Measurements from ENCODE around the gene TRPV5.

The TRPV5 gene

DNA sequence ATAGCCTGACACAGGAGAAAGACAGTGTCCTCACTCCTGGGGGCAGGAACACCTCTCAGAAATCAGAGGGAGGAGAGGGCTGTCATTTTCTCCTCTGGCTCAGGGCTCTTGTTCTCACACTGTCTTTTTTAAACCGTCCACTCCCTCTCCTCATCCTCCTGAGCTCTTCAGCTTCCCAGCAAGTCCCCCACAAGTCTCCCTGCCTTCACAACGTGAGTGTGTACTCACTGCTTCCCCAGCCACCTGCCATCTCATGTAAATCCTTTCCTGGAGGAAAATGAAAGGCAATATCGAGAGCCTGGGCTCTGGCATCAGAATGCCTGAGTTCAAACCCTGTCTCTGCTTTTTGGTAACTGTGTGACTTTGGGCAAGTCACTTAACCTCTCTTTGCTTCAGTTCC is 11.5 kb upstream of the TRPV5 start:
- Histone ChIP-seq H2AFZ (ENCODE audit: low read depth, low read length) (no peak overlapping the region), H3K4me3 (ENCODE audit: low read length) (no peak overlapping the region), H3K4me1 (ENCODE audit: low read length) (peaks cover 4% of the 10 kb centered on the region; the same call in 1 of the 2 replicates), H3K4me2 (ENCODE audit: low read length) (no peak overlapping the region), H3K36me3 (replicated peaks; ENCODE audit: low read depth, low read length) (no peaks in the 10 kb centered on the region), H4K20me1 (ENCODE audit: insufficient read depth, low read length) (no peaks in the 10 kb centered on the region), H3K9me3 (ENCODE audit: insufficient read depth, low read length) (no peaks in the 10 kb centered on the region), H3K9ac (ENCODE audit: low read length) (no peak overlapping the region), H3K27ac (ENCODE audit: low read length) (no peak overlapping the region), H3K79me2 (ENCODE audit: low read length) (no peaks in the 10 kb centered on the region), H3K27me3 (ENCODE audit: low read depth, low read length) (peaks cover 18% of the 10 kb centered on the region)
- TF ChIP-seq, protein P1, sequence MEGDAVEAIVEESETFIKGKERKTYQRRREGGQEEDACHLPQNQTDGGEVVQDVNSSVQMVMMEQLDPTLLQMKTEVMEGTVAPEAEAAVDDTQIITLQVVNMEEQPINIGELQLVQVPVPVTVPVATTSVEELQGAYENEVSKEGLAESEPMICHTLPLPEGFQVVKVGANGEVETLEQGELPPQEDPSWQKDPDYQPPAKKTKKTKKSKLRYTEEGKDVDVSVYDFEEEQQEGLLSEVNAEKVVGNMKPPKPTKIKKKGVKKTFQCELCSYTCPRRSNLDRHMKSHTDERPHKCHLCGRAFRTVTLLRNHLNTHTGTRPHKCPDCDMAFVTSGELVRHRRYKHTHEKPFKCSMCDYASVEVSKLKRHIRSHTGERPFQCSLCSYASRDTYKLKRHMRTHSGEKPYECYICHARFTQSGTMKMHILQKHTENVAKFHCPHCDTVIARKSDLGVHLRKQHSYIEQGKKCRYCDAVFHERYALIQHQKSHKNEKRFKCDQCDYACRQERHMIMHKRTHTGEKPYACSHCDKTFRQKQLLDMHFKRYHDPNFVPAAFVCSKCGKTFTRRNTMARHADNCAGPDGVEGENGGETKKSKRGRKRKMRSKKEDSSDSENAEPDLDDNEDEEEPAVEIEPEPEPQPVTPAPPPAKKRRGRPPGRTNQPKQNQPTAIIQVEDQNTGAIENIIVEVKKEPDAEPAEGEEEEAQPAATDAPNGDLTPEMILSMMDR (IDR thresholded peaks at IDR 0.05; ENCODE audit: low read depth, low read length), result no peak
- no peak for TF ChIP-seq EZH2phosphoT487 (IDR thresholded peaks at IDR 0.05; ENCODE audit: low read depth)

DNA sequence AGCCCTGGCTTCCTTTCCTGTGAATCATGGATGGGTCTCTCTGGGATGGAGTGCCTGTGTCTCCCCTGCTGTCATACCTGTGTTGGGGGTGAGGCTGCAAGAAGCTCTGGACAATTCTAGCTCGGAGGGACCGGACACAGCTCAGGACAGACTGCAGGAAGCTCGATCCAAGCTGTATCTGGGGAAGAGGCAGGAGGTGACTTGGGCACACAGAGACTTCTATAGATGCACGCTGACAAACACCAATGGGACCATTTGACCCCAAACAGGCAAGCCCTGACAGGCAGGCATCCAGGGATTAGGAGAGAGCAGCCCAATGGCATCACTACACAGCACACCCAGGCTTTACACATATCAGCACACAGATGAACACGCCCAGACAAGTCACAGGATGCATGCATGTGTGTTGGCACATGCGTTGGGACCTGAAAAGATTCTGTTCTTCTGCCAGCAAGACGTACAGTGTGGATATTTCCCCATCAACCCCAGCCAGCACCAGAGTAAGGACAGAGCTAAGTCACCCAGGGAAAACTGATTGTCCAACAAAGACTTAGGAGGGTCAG is 10.2 kb upstream of the TRPV5 start:
- Histone ChIP-seq H3K36me3 (replicated peaks; ENCODE audit: low read depth, low read length) (no peaks in the 10 kb centered on the region), H3K27me3 (ENCODE audit: low read depth, low read length) (peaks cover 7% of the 10 kb centered on the region), H3K27ac (ENCODE audit: low read length) (no peak overlapping the region), H3K9ac (ENCODE audit: low read length) (no peak overlapping the region), H3K4me3 (ENCODE audit: low read length) (no peak overlapping the region), H4K20me1 (ENCODE audit: insufficient read depth, low read length) (no peaks in the 10 kb centered on the region), H3K4me1 (ENCODE audit: low read length) (peaks cover 4% of the 10 kb centered on the region; the same call in 1 of the 2 replicates), H3K79me2 (ENCODE audit: low read length) (no peaks in the 10 kb centered on the region), H3K4me2 (ENCODE audit: low read length) (no peak overlapping the region), H3K9me3 (ENCODE audit: insufficient read depth, low read length) (no peaks in the 10 kb centered on the region), H2AFZ (ENCODE audit: low read depth, low read length) (no peak overlapping the region)
- TF ChIP-seq, protein P1 (IDR thresholded peaks at IDR 0.05; ENCODE audit: low read depth, low read length), result no peak
- TF ChIP-seq EZH2phosphoT487 (IDR thresholded peaks at IDR 0.05; ENCODE audit: low read depth), result no peak

DNA sequence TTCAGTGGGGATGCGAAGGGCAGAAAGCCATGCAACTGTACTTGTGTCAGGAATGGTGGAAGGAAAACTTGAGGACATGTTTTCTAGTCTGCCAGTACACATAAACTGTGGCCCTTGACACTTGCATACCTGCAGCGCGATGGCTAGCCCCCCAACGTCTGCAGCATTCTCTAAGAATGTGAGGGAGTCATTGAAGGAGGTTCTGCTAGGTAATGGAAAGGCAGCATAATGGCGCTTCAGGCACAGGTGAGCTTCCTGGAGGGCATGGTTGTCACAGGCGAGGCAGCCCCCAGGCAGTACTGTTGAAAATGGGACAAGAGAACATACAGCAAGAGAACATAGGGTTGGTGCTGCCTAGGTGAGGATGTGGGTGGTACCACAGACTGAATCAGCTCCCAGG is 9.2 kb upstream of the TRPV5 start:
- H3K9me3 ChIP-seq (ENCODE audit: insufficient read depth, low read length), result no peaks in the 10 kb centered on the region
- H3K27ac ChIP-seq (ENCODE audit: low read length), result no peak overlapping the region
- H3K4me1 ChIP-seq (ENCODE audit: low read length), result peaks cover 4% of the 10 kb centered on the region; the same call in 1 of the 2 replicates
- no peak overlapping the region for H3K9ac ChIP-seq (ENCODE audit: low read length)
- H3K27me3 ChIP-seq (ENCODE audit: low read depth, low read length), result peaks cover 3% of the 10 kb centered on the region; the same call in 1 of the 2 replicates
- TF ChIP-seq EZH2phosphoT487 (IDR thresholded peaks at IDR 0.05; ENCODE audit: low read depth), result no peak
- TF ChIP-seq, protein P1 (IDR thresholded peaks at IDR 0.05; ENCODE audit: low read depth, low read length), result no peak
- no peak overlapping the region for H3K4me3 ChIP-seq (ENCODE audit: low read length)
- H2AFZ ChIP-seq (ENCODE audit: low read depth, low read length), result no peak overlapping the region
- no peak overlapping the region for H3K4me2 ChIP-seq (ENCODE audit: low read length)
- no peaks in the 10 kb centered on the region for H3K36me3 ChIP-seq (replicated peaks; ENCODE audit: low read depth, low read length)
- H3K79me2 ChIP-seq (ENCODE audit: low read length), result no peaks in the 10 kb centered on the region
- no peaks in the 10 kb centered on the region for H4K20me1 ChIP-seq (ENCODE audit: insufficient read depth, low read length)

GRCh38 chr7:142941541-142941940 is 8.0 kb upstream of the TRPV5 start:
- H3K36me3 ChIP-seq (replicated peaks; ENCODE audit: low read depth, low read length), result no peaks in the 10 kb centered on the region
- H3K9me3 ChIP-seq (ENCODE audit: insufficient read depth, low read length), result no peaks in the 10 kb centered on the region
- H3K4me2 ChIP-seq (ENCODE audit: low read length), result no peak overlapping the region
- H3K4me1 ChIP-seq (ENCODE audit: low read length), result peaks cover 4% of the 10 kb centered on the region; the same call in 1 of the 2 replicates
- no peak for TF ChIP-seq EZH2phosphoT487 (IDR thresholded peaks at IDR 0.05; ENCODE audit: low read depth)
- TF ChIP-seq, protein P1 (IDR thresholded peaks at IDR 0.05; ENCODE audit: low read depth, low read length), result no peak
- H3K4me3 ChIP-seq (ENCODE audit: low read length), result no peak overlapping the region
- no peaks in the 10 kb centered on the region for H3K79me2 ChIP-seq (ENCODE audit: low read length)
- H4K20me1 ChIP-seq (ENCODE audit: insufficient read depth, low read length), result no peaks in the 10 kb centered on the region
- no peak overlapping the region for H3K9ac ChIP-seq (ENCODE audit: low read length)
- H3K27me3 ChIP-seq (ENCODE audit: low read depth, low read length), result 0 out of 2 replicates have a peak, but pooled peaks cover 3% of the 10 kb centered on the region
- H3K27ac ChIP-seq (ENCODE audit: low read length), result no peak overlapping the region
- H2AFZ ChIP-seq (ENCODE audit: low read depth, low read length), result no peak overlapping the region
